GM12801 (cell line): ENCODE measurements around the gene BCAT1.

ENCODE experiments used
- TF ChIP-seq, protein P1 (sequence below): IDR thresholded peaks from one replicate; pipeline ENCODE4 v1.5.1; 2011; ENCODE audit warnings: control low read depth; ENCODE audit not compliant: insufficient read length; ENCODE audit errors: extremely low read depth

BCAT1 gene

DNA sequence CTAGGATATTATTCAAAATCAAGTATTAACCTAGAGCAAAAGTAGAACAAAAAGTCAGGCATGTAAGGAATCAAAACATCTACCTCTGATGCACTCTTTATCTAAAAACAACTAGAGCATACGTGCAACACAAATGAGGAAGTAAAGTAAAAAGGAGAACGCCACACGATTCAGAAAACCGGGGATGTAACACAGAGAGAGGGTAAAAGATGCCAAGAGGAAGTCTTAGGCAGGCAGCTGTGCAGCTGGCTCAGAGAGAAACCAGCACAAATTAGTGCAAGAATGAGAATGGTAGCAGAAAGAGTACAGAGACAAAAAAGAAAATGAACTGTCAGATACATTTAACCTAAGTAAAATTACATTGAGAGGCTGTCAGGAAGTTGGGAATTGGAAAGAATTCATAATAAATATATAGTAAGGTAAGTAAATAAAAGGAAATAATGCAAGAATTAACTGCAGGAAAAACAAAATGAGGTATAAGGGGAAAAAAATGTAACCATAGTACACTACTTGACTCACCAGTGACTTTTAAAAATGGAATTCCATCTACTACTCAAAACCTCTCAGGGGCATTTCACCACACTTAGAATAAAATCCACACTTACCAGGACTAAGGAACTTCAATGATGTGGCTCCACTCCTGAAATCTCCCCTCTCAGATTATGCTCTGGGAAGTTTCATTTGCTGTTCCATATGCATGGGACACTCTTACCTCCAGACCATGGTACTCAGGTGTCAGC, 17.1 kb downstream of the BCAT1 start:
- TF ChIP-seq, protein P1, sequence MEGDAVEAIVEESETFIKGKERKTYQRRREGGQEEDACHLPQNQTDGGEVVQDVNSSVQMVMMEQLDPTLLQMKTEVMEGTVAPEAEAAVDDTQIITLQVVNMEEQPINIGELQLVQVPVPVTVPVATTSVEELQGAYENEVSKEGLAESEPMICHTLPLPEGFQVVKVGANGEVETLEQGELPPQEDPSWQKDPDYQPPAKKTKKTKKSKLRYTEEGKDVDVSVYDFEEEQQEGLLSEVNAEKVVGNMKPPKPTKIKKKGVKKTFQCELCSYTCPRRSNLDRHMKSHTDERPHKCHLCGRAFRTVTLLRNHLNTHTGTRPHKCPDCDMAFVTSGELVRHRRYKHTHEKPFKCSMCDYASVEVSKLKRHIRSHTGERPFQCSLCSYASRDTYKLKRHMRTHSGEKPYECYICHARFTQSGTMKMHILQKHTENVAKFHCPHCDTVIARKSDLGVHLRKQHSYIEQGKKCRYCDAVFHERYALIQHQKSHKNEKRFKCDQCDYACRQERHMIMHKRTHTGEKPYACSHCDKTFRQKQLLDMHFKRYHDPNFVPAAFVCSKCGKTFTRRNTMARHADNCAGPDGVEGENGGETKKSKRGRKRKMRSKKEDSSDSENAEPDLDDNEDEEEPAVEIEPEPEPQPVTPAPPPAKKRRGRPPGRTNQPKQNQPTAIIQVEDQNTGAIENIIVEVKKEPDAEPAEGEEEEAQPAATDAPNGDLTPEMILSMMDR, result no peak

DNA sequence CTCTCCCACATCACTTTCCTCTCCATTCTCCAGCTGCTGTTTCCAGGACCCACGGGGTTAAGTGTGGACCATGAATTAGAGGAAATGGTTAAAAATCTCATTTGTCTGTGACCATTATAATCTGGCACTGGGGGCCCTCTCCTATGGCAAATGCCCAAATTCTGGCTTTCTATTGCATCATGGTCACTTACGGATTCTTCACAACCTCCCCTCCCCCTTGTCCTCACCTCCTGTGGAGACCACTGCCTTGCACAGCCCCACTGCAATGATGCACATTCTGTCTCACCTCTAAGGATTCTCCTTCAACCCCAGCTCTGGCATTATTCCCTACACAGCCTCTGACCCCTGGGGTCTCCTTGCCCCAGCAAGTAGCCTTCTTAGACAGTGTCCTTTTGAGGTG, 18.9 kb downstream of the BCAT1 start:
- TF ChIP-seq, protein P1, result no peak

DNA sequence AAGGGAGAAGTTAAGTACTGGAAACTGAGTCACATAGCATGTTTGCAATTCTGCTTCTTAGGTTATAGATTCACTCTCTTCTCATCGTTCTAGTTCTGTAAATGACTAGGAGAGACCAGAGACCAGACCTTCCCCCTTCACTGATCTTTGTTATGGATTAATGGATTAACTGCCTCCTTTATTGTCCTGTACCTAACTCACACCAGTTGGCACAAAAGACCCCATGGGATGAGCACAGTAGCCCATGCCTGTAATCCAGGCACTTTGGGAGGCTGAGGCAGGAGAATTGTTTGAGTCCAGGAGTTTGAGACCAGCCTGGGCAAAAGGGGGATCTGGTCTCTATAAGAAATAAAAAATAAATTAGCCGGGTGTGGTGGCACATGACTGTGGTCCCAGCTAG, 20.8 kb downstream of the BCAT1 start:
- TF ChIP-seq, protein P1, result no peak

DNA sequence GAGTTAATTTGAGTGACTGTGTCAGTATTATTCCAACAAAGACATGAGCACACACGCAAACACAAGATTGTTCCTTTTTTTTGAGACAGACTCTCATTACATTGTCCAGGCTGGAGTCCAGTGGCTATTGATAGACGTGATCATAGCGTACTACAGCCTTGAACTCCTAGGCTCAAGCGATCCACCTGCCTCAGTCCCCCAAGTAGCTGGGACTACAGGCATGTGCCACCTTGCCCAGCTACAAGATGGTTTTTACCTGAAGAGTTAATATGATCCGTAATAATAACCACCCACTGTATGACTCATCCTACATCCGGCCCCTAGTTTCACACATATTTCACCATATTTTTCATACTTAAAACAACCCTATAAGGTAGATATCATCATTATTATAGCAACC, 26.8 kb downstream of the BCAT1 start:
- TF ChIP-seq, protein P1, result no peak

DNA sequence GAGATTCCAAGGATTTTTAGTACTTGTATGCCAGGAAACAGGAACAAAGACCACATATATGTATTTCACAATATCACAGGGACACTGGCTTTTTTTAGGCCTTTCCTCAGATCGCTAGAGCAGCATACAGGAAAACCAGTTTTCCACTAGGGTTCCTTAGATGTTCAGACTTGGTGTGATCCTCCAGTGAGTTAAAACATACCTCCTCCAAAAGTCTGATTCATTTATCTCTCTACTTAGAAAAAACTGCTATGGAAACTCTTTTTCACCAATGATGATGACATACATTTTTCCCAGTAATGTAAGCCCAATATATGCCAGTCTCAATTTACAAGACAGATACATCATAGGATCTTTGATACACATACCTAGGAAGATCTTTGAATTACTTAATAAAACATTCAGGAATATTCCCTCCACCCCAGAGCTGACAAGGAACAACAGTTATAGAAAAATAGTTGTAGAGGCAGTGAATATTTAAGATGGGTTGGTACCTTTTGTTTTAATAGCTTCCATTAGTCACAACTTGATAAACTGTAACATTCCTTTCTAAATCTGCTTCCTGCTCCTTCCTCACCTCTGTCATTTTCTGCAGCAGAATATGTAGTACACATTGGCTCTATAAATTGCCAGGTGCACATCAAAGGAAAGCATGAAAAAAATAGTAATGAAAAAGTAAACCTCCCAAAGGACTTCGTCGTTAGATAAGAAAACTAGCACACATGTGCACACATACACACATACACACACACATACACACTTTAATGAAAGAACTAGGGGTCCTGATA, 27.5 kb downstream of the BCAT1 start:
- TF ChIP-seq, protein P1, result no peak

DNA sequence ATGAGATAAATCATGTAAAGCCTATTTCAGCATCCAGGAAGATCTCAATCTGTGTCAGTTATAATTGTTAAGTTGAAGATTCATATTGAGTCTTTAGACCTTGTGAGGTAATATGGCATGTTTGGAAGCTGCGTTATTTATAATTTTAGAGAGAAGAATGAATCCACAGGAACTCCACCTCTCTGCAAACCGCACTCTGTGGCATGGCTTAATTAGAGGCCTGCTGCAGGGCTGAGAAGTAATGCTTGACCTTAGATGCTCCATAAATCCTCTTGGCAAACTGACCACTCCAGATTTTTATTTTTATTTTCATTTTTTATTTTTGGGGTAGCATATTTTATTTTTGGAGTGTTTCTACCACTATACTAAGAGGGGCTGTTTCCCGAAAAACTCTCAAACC, 28.8 kb downstream of the BCAT1 start:
- TF ChIP-seq, protein P1, result no peak

DNA sequence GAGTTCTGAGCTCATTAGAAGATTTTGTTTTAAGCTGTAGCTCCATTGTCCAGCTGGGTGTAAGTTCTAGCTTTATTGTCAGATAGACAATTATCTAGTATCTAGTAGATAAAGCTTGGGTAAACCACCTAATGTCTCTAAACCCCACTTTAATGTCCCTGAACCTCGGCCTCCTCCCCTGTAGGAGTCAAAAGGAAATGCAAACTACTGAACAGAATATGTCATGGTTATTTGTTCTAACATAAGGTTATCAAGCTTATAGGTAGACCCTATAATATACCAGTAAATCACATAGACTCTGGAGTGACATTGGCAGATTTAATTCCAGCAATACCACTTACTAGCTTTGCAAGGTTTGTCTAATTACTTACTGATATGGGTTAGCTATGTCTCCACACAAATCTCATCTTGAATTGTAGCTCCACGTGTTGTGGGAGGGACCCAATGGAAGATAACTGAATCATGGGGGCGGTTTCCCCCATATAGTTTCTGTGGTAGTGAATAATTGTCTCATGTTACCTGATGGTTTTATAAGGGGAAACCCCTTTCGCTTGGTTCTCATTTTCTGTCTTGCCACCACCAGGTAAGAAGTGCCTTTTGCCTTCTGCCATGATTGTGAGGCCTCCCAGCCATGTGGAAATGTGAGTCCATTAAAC, 29.4 kb downstream of the BCAT1 start:
- TF ChIP-seq, protein P1, result no peak
